ENCODE results near the gene GLRB.
"Not testable (repeated sequence)": the region's sequence is repeated elsewhere in the genome, so short reads cannot be mapped to it uniquely, and the experiment has no call there.

The GLRB gene
- 0 to 0.07 reads per million in 2 donors for total RNA-seq

DNA sequence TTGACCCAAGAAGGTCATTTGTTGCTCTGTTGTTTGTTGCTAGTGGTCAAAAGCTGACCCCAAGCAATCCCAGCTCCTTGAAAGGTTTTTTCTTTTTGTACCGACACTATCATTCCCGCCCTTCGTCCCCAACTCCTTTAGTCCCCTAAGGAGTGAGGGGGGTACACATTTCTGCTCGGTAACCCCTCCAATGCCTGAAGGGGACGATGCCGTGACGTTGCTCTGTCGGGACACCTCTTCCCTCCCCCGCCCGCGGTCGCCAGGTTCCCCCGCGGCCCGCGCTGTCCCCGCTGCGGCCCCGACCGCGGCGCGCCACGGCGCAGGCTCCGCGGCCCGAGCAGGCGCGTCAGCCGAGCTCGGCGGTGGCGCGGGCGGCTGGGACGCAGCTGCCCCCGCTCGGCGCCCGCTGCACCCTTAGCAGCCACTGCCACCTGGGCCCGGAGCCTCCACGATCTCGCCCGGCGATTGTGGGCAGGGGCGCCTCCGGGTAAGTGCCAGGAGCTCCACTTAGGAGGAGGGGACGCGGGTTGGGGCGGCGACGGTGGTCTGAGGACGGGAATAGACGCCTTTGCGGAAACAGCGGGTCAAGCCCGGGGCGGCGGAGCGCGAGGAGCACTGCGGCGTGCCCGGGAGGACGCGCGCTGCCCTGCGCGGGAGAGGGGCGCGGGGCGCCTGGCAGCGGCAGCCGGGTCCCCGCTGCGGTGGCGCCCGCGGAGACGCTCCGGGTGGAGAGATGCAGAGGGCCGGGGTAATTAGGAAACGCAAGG is at the start of gene GLRB:
GLRB (plus strand) TSS at position 340 of the 767 bp plus-strand sequence. CDS start 1,875 bp downstream, outside the sequence.
- DNase-seq = no peak

DNA sequence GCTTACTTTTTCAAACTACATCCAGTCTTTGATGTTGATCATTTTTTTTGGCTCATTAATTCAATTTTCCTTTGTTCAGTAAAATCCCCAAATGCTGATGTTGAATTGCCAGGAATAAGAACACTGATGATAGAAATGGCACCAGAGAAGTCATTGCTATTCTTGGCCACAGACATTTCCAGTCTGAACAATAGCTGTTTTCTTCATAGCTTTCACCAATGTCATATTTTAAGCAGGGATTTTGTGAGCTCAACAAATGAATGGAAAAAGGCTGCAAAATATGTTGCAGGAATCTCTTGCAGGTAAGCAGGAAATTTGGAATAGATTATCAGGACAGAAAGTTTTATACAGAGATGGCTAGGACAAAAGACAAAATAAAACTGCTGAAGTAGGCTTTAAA is 40.5 kb upstream of the GLRB start:
- DNase-seq = no peak

GRCh38 chr4:157040405-157040804 is 35.5 kb upstream of the GLRB start:
- DNase-seq = no peak

- DNase-seq = no peak
These were observed 32.8 kb upstream of the GLRB start for GRCh38 chr4:157043131-157043530.

- no peak for DNase-seq
These were observed 30.3 kb upstream of the GLRB start for GRCh38 chr4:157045507-157046127.

- DNase-seq = no peak
These were observed 27.7 kb upstream of the GLRB start for GRCh38 chr4:157048248-157048647.

GRCh38 chr4:157050561-157050960 is 25.4 kb upstream of the GLRB start:
- DNase-seq = no peak

- no peak for DNase-seq
These were observed 23.4 kb upstream of the GLRB start for GRCh38 chr4:157052429-157053040.

DNA sequence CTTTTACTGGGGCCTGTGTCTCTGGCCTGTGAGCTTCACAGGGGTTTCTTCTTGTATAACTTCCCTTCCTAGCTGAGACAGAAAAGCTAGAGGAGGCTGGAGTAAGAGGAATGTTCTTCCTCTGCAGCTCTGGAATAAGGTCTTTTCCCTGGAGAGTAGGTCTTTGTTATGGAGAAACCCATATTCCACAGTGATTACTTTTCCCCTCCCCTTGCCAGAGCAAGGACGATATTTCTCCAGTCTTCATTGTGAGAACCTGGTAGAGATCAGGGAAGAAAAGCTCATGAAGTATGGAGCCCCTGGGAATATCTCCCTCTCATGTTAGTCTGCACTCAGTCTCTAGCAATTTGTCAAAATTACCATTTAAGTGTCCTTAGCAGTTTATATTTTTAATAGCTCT is 18.7 kb upstream of the GLRB start:
- DNase-seq = no peak

- DNase-seq = not testable (repeated sequence)
These were observed 17.1 kb upstream of the GLRB start for GRCh38 chr4:157058899-157059298.

DNA sequence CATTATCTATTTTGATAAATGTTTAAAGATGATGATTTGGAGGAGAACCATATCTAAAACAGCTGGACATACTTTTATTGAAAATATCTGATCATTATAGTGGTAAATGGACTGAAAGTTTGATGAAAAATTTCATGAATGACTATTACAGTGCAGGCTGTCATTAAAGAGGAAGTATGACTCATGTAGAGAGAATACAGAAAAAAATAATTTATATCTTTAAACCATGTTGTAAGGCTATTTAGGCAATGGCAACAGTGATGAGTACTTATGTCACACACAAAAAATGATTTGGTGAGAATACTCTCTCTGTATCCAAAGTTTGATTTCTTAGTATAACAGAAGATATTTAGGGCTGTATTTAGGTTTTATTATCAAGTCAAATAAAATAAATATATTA is 3.9 kb upstream of the GLRB start:
- no peak for DNase-seq

GRCh38 chr4:157075401-157075800 is 549 bp upstream of the GLRB start:
- DNase-seq = no peak

DNA sequence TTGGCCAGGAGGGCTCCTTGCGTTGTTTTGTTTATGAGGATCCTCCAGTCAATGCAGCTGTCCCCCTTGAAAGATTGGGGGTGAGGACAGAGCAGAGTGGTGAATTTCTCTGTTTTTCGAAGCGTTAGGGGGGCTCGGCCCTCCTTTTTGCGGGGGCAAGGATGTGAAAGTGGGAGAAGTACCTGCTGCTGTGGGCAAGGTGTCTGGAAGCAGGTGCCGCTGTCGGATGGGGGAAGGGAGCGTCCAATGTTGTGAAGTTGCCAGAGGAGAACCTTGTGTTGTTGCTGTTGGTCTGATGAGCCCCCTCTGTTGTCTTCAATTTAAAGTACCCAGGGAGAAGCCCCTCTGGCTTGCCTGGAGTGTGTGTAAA is 613 bp downstream of the GLRB start:
- DNase-seq = no peak

GRCh38 chr4:157079441-157079840 is 3.5 kb downstream of the GLRB start:
- DNase-seq = no peak

GRCh38 chr4:157080605-157081004 is 4.7 kb downstream of the GLRB start:
- no peak for DNase-seq

GRCh38 chr4:157095716-157096115 is 19.8 kb downstream of the GLRB start:
- no peak for DNase-seq

GRCh38 chr4:157096439-157096838 is 20.5 kb downstream of the GLRB start:
- DNase-seq = no peak

DNA sequence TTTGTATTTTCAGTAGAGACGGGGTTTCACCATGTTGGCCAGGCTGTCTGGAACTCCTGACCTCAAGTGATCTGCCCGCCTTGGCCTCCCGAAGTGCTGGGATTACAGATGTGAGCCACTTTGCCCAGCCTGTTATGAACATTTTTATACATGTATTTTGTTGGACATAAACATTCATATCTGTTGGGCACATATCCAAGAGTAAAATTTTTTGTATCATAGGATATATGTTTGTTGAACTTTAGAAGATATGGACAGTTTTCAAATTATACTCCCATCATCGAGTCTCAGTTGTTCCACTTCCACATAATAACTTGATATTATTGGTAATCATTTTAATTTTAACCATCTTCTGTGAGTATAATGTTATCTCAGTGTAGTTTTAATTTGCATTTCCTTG is 23.6 kb downstream of the GLRB start:
- DNase-seq = no peak

GRCh38 chr4:157104541-157104940 is 28.6 kb downstream of the GLRB start:
- no peak for DNase-seq

- DNase-seq = no peak
These were observed 38.7 kb downstream of the GLRB start for GRCh38 chr4:157114671-157115070.

DNA sequence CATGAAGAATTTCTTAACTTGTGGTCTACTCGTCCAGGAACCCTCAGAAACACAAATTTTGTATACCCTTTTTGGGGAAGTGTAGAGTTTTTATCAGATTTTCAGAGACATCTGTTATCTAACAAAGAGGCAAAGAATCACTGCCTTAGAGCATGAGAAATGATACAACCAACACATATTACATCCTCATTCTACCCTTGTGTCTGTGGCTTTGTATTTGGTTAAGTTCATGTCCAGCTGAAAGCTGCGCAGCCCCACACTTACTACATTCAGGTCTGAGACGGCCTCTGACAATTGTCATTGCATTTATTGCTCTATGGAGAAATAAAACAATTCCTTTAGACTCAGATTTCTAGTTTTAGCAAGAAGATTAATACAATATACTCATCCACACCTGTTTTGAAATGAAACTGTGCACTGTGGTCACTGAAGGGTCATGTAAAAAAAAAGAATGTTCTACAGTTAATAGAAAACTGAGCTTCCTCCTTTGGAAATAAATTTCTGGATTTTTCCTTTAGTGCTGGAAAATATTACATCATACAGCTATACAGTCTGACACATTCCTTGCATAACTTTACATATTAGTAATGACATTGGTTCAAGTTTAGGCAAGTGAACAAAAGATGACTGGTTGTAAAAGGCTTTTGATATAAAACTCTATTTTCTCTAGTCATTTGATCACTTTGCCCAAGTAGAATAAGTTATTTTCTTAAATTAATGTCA is 39.8 kb downstream of the GLRB start:
- no peak for DNase-seq

DNA sequence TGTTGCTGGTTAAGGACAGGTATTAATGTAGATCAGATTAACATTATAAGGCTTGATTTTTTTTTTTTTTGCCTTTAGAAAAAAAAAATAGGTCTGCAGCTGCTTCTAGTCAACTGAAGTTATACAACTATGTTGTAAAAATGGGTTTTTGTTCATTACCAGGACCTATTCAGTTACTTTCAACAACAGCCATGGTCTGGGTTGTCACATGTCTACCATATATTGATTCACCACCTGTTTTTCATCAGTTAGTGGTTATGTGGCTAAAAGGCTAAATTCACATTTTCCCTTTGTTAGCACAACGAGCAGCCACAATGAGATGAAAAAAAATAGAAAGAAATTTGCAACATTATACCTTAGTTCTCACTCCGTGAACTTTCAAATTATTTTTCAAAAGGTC is 45.5 kb downstream of the GLRB start:
- DNase-seq = no peak

DNA sequence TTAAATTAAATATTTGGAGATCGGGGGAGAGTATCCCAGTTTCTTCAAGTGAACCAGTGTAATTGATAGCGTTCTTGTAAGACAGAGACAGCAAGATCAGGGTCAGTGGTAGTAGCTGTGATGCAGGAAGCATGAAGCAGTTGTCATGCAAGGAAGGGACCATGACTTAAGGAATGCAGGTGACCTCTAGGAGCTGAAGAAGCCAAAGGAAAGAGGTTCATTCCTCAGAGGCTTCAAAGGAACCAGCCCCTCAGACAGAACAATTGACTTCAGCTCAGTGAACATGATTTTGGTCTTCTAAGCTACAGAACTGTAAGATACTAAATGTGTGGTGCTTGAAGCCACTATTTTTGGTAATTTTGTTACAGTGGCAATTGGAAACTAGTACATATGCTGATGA is 51.6 kb downstream of the GLRB start:
- no peak for DNase-seq

- no peak for DNase-seq
These were observed 52.4 kb downstream of the GLRB start for GRCh38 chr4:157128395-157128794.

Data from T-helper 9 cell (primary cell).